Measurements from ENCODE around the gene CAMTA1. TPM values are rescaled to one million over a fixed set of nuclear protein-coding genes. Genes with fewer than 3 reads are reported as not detected.

CAMTA1 gene
- polyA plus RNA-seq, 12 donors: 24.2 to 51.1 (median 44.7) TPM; not detected in 1

DNA sequence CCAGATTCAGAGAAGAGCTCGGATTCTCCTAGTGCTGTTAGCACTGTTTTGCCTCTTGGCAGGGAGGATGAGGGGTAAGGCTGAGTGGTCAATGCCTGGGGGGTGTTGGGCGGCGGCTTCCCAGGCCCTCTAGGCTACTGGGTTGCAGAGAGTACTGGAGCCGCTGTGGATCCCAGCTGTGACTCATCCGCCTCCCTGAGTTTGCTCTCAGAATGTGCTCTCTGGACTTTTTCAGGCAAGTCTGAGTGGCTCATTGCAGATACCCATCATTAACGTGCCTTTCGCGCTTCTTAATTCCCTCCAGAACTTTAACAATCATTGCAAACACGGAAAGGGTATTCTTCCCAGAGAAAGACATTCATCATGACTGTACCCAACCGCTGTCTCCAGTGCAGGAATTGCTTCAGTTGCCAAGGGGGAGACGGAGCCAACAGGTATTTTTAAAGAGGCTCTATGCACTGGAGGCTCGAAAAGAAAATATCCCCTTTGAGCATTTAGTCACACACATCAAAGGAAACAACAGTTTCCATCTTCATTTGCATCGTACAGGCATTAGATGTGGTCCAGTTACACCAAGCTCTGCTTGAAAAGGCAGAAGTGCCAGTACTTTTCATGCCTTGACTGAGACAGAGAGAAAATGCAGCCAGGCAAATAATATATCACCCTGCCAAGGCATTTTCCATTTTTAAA is 14.4 kb upstream of the CAMTA1 start:
- no peak for DNase-seq

DNA sequence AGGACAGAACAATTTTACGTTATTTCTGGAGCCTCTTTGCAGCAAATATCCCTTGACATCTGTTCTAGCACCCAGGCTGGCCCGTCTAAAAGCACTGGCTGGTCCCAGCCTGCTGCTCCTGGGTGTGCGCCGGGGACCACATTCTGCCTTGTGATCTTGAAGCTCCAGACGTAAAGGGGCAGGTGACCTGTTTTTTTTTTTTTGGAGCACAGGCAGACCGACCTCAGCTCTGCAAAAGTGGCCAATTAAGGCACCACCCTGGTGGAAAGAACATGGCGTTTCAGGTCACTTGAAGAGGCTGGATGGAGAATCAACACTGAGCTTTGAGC is 13.8 kb upstream of the CAMTA1 start:
- DNase-seq: no peak

DNA sequence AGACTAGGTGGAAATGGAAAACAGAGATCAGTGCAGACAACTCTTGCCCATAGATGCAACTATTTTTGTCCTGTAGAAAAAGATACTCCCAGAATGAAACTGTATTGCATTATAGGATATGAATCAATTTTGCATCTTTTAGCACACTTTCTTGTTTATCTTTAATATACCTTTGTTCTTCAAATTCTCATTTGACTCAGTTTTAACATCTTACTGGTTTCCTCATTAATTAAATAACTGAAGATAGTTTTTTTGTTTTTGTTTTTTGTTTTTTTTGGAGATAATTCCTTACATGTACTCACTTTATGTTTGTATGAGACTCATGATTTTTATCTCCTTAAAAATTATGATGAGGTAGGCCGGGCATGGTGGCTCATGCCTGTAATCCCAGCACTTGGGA is 10.9 kb upstream of the CAMTA1 start:
- no peak for DNase-seq

DNA sequence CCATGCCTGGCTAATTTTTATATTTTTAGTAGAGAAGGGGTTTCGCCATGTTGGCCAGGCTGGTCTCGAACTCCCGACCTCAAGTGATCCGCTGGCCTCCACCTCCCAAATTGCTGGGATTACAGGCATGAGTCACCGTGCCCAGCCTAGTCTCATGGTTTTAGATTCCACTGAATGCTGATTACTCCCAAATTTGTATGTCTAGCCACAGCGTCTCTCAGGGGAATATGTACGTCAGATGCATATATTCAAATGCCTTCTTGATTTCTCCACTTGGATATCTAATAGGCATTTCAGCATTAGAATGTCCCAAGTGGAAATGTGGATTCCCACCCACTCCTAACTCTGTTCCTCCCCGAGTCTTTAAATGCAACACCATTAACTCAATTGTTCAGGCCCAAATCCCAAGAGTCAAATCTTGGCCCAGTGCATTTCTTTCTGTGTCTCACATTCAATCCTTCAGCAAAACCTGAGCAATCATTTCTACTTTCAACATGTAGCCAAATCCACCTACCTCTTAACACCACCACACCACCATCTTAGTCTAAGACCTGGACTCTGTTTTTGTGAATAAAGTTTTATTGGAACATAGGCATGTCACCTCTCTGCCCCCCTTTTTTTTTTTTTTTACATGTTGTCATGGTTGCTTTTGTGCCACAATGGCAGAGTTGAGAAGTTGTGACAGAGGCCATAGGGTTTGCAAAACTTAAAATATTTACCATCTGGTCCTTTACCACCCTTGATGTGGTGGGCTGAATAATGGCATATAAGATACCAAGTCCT is 9.8 kb upstream of the CAMTA1 start:
- DNase-seq: no peak

DNA sequence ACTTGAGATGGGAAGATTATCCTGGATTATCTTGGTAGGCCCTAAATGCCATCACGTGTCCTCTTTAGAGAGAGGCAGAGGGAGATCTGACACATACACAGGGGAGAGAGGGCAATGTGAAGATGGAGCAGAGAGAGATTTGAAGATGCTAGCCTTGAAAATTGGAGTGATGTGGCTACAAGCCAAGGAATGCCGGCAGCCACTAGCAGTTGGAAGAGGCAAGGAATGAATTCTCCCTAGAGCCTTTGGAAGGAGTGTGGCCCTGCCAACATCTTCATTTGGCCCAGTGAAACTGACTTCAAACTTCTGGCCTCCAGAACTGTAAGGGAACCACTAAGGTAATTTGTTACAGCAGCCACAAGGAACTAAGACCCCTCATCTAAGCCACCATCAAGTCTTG is 8.9 kb upstream of the CAMTA1 start:
- no peak for DNase-seq

DNA sequence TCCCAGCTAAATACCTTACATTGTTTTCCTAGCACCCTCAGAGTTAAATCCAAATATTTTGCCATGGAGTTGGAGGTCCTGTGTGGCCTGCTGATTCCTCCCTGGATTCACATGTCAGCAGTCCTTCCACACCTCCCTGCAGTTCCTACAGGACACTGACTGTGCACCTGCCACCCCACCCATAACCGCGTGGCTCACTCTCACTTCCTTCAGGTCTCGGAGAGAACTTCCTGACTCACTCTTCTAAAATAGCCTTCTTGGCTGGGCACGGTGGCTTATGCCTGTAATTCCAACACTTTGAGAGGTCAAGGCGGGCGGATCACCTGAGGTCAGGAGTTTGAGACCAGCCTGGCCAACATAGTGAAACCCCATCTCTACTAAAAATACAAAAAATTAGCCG is 8.4 kb upstream of the CAMTA1 start:
- no peak for DNase-seq

DNA sequence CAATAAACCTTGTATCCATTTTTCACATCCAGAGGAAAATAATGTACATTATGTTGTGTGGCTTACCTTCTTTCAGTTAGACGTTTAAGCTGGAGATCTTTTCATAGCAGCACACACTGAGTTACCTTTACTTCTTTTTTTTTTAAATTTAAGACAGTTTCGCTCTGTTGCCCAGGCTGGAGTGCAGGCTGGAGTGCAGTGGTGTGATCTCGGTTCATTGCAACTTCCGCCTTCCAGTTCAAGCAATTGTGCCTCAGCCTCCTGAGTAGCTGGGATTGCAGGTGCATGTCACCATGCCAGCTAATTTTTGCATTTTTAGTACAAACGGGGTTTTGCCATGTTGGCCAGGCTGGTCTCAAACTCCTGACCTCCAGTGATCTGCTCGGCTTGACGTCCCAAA is 7.4 kb upstream of the CAMTA1 start:
- DNase-seq: no peak

DNA sequence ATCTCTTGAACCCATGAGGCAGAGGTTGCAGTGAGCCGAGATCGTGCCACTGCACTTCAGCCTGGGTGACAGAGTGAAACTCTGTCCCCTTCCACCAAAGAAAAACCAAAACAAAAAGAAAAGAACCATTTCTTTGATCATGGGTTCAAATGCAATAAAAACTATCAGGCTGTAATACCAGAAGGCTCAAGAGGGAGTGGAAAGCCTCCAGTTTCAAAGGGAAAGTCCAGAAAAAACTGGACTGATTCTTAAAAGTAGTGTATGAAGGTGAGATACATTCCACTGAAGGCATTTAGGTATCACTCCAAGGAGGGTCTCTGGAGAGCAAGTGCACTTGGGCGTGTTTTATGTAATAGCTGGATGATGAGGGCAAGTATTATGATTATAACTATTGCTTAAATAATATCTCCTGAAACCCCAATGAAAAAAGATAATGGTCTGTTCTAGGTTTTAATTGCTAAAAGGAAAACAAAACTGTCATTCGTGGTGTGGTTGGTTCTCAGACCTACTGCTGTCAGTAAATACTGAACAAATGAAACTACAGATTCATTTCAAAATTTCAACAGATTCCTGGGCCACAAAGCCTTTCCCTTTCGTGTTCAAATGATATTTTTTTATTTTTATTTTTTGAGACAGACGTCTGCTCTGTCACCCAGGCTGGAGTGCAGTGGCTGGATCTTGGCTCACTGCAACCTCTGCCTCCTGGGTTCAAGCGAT is 6.0 kb upstream of the CAMTA1 start:
- no peak for DNase-seq

DNA sequence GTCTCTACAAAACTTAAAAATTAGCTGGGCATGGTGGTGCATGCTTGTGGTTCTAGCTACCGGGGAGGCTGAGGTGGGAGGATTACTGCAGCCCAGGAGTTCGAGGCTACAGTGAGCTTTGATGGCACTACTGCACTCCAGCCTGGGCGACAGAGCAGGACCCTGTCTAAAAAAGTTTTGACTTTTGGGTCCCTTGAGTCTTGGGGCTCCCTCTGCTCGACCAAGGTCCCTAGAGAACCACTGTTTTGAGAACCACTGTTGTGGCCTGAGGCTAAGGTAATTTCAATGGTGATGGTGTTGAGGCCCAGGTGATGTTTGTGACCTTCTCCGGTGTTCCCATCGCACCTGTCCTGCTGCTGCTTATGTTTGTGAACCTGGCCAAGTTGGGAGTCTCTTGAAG is 3.1 kb upstream of the CAMTA1 start:
- DNase-seq: no peak

DNA sequence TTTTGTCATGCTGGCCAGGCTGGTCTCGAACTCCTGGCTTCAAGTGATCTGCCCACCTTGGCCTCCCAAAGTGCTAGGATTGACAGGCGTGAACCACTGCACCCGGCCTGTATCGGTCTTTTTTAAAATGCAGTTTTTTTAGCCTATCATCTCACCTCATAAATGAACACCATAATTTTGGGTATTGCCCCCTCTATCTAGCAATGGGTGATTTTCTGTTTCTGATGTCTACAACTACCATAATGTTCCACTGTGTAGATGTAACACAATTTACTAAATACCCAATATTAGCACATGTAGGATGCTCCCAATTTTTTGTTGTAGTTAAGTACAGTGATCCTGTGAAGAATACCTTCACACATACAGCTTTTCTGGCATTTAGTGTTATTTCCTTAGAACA is 2.0 kb upstream of the CAMTA1 start:
- DNase-seq: no peak

DNA sequence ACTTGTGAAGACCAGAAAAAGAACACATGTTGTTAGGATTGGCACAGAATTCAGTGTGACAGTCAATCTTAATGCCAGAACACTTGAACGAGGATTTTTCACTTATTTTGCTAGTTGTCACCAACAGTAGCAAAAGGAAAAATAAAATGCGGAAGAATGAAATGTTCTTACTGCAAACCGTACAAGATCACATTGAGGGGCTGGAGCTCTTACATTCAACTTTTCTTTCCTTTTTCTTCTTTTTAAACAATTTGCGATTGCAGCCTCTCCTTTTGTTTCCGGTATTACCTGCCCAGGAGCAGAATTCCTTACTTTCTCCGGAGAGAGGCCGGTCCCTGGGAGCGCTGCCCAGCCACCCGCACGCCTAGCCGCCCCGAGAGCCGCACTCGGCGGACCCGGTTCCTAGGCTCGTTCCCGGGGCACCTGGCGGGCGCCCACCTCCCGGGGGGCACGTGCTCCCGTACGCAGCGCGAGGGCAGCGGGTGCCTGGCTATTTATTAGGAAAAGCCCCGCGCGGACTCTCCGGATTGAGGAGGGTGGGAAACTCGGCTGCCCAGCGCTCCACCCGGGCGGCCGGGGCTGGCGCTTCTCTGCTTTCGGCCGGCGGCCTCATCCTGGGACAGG is 1.2 kb upstream of the CAMTA1 start:
- no peak for DNase-seq

DNA sequence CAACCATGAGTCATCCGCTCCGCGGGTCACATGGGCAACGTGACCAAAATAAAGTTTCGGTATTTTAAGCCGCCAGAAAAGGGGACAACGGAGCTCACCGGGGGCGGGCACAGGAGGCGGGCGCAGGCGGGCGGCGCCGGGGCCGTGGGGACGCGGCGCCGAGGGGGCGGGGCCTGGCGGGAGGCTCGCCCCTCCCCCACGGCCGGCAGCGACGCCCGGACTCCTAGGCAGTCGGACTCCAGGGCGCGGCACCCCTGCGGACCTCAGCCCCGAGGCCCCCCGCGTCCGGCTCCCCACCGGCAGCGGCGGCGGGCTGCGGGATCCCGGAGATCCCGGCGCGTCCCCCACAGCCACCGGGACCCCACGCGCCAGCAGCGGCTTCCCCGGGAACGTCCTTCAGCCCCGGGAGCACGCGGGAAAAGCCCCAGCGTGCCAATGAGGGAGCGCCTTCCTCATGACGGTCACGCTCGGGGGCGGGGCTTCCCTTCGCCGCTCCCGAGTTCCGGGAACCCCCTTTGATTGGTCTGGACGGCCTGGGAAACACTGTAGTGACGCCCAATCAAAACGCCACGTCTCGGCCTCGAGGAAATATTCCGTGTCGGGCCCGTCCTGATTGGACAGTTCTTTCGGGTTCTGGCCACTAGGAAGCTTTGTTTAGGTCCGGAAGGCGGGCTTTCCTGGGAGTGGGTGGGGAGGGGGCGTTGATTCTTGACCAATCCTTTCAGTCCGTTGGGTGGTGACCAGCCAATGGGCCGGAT is 515 bp upstream of the CAMTA1 start:
- peak; percentile 100 for DNase-seq

DNA sequence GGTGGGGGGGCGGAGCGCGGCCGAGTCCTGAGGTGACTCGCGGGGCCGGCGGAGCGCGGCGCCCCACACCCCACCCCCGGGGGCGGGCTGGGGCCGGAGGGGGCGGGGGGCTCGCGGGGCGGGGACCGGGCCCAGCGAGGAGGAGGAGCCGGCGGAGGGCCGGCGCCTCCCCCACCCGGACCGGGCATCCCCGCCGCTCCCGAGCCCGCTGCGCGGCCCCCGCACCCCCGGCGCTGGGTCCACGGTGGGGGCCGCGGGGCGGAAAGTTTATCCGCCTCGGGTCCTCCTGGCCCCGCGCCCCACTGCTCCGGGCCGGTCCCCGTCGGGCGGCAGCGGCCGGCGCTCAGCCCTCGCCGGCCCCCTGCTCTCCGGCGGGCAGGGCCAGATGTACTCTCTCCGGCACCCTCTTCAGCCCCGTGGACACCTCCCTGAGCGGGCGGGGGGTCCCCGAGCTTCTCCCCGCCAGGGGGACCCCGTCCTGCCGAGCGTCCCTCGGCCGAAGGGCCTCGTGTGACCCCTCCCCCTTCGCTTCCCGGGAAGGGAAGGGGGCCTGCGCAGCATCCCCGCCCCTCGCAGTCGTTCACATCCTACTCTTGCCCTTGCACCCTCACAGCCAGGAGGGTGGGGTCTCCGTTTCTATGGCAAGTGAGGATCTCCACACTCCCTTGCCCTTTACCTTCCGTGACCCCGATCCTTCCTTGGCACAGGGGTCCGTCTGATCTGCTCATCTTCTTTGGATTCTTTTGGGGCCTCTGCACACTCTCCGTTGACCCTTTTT is 663 bp downstream of the CAMTA1 start:
- peak; percentile 28 for DNase-seq

DNA sequence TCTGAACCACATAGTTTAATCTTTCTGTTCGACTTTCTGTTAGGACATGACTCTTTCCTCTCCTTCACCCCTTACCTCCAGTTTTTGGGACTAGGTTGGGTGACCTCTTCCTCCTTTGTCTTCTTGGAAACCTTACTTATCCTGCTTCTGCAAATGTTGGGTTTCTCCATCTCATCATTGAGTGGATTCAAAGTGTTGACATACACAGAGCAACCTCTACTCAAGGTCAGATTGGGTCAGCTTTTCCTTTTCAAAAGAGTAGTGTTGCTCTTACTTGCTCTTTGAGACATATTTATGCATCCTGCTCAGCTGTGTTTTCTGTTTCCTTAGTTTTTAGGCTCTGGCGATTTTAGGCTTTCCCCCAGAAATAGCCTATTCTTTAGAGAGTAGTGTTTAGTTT is 3.7 kb downstream of the CAMTA1 start:
- no peak for DNase-seq

DNA sequence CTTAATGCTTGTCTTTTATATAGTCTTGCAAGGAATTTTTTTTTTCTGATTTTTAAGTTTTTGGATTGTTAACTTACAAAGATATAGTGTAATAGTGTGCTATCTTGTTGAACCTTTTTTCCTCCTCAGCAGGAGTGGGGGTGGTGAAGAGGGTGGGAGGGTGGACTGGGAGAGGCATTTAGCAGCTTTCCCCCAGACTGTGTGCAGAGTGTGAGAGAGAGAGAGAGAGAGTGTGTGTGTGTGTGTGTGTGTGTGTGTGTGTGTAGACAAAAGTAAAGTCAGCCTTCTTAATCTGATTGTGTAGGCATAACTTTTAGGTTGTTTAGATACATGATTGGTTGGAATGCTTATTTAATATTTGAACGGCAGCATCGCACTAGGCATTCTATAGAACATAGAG is 4.9 kb downstream of the CAMTA1 start:
- no peak for DNase-seq

DNA sequence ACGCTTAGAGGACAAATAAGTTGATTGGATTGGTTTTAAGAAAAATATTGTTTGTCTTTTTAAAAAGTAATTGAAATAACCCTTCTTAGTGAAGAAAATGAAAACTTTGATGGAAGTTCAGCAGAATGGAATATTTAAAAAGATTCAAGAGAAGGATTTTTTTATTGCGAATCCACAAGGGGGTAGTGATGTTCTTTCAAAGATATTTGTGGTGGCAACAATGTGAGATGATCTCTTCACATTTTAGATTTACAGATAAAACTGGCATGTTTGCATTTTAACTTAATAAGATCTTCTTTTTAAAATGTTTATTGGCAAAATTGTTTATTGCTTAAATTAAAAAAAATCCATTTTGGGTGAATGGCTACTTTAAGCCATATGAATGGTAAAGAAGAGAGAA is 8.9 kb downstream of the CAMTA1 start:
- DNase-seq: no peak

DNA sequence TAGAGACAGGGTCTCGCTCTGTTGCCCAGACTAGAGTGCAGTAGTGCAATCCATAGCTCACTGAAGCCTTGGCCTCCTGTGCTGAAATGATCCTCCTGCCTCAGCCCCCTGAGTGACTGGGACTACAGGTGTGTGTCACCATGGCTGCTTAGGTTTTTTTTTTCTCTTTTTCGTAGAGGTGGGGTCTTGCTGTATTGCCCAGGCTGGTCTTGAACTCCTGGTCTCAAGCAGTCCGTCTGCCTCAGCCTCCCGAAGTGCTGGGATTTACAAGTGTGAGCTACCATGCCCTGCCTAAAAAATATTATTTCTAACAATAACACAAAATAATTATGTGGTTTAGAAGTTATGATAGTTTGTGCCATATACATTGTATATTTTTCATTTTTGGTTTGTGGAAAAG is 9.9 kb downstream of the CAMTA1 start:
- no peak for DNase-seq

DNA sequence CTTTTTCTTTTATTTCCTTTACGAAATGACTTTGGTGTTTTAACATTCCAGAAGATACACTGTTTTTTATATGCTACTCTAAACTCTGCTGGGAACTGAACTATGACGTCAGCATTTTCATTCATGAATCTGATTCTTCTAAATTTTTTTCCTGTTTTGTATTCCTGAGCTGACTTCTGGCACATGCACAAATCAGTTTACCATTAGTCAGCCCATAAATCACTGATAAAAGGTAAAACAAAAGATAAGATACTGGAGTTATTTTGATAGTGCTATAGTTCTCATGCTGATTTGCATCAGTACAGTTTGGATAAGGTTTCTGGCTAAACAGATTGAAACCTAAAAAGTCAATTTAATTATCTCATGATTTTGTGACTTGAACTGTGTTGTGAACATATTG is 10.4 kb downstream of the CAMTA1 start:
- no peak for DNase-seq

DNA sequence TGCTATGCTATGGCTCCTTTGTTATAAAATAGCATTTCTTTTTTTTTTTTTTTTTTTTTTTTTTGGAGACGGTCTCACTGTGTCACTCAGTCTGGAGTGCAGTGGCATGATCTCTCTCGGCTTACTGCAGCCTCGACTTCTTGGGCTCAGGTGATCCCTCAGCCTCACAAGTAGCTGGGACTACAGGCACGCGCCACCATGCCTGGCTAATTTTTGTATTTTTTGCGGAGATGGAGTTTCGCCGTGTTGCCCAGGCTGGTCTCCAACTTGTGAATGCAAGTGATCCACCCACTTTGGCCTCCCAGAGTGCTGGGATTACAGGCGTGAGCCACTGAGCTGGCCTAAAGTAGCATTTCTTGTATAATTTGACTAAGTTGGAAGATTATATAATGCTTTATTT is 10.8 kb downstream of the CAMTA1 start:
- DNase-seq: no peak

DNA sequence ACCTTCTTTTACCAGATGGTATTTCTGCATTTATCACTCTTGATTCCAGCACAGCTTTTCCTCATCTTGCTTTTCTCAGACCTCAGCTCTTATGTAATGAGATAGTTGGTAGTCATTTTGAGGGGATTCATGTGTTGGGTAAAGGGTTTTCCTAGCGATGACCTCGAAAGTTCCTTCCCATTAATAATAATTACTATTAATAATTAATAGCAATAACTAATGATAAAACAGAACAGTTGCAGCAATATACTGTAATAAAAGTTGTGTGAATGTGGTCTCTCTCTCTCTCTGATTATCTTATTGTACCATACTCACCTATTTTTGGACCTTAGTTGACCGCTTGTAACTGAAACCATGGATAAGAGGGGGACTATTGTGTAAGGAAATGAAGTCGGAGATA is 14.2 kb downstream of the CAMTA1 start:
- DNase-seq: no peak

DNA sequence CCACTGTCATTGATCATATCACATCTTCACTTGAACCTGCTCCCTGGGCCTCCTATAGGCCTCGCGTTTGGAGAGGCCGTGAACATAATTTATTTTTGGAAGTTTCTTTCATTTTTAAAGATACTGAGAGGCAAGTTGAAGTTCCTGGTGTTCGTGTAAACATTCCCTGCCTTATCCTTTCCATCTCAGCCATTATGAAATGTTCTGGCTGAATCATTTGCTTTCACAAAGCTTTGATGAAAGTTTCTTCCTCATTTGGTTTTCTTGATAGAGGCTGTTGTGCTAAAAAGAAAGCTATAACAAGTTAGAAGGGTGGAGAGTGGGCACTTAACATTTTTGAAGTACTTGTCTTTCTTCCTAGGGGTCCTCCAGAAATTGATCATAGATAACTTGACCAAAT is 15.5 kb downstream of the CAMTA1 start:
- DNase-seq: no peak

Data from muscle of arm (tissue), 12 donors.